Measurements from ENCODE around the gene ZNF365.
"Not testable (repeated sequence)": the region's sequence is repeated elsewhere in the genome, so short reads cannot be mapped to it uniquely, and the experiment has no call there.

Gene ZNF365

GRCh38 chr10:62377966-62378365, 3.8 kb downstream of the ZNF365 start:
- no peak for DNase-seq (ENCODE audit: low read depth in 2 of 2)

GRCh38 chr10:62378877-62379276, 4.7 kb downstream of the ZNF365 start:
- not testable (repeated sequence) for DNase-seq (ENCODE audit: low read depth in 2 of 2)

- DNase-seq (ENCODE audit: low read depth in 2 of 2): no peak
Measured at GRCh38 chr10:62379394-62379793, 5.2 kb downstream of the ZNF365 start.

GRCh38 chr10:62380016-62380415, 5.8 kb downstream of the ZNF365 start:
- no peak for DNase-seq (ENCODE audit: low read depth in 2 of 2)

- DNase-seq (ENCODE audit: low read depth in 2 of 2): no peak
Measured at GRCh38 chr10:62381385-62382102, 7.4 kb downstream of the ZNF365 start.

GRCh38 chr10:62382831-62383230, 8.7 kb downstream of the ZNF365 start:
- DNase-seq (ENCODE audit: low read depth in 2 of 2): no peak

- DNase-seq (ENCODE audit: low read depth in 2 of 2): peak; percentile 23 to 28
Measured at GRCh38 chr10:62384057-62384446, 9.9 kb downstream of the ZNF365 start.

GRCh38 chr10:62384447-62385081, 10.4 kb downstream of the ZNF365 start:
- no peak for DNase-seq (ENCODE audit: low read depth in 2 of 2)

- no peak for DNase-seq (ENCODE audit: low read depth in 2 of 2)
Measured at GRCh38 chr10:62386356-62387320, 12.5 kb downstream of the ZNF365 start.

- no peak for DNase-seq (ENCODE audit: low read depth in 2 of 2)
Measured at GRCh38 chr10:62388328-62388727, 14.2 kb downstream of the ZNF365 start.

GRCh38 chr10:62390497-62391176, 16.5 kb downstream of the ZNF365 start:
- DNase-seq (ENCODE audit: low read depth in 2 of 2): no peak

- DNase-seq (ENCODE audit: low read depth in 2 of 2): no peak
Measured at GRCh38 chr10:62393237-62393636, 19.1 kb downstream of the ZNF365 start.

- no peak for DNase-seq (ENCODE audit: low read depth in 2 of 2)
Measured at GRCh38 chr10:62394556-62395018, 20.4 kb downstream of the ZNF365 start.

GRCh38 chr10:62395892-62396291, 21.7 kb downstream of the ZNF365 start:
- no peak for DNase-seq (ENCODE audit: low read depth in 2 of 2)

- no peak for DNase-seq (ENCODE audit: low read depth in 2 of 2)
Measured at GRCh38 chr10:62396864-62397263, 22.7 kb downstream of the ZNF365 start.

- DNase-seq (ENCODE audit: low read depth in 2 of 2): no peak
Measured at GRCh38 chr10:62399211-62399610, 25.0 kb downstream of the ZNF365 start.

- no peak for DNase-seq (ENCODE audit: low read depth in 2 of 2)
Measured at GRCh38 chr10:62402508-62402907, 28.3 kb downstream of the ZNF365 start.

GRCh38 chr10:62410528-62410927, 36.4 kb downstream of the ZNF365 start:
- not testable (repeated sequence) for DNase-seq (ENCODE audit: low read depth in 2 of 2)

GRCh38 chr10:62410934-62411333, 36.8 kb downstream of the ZNF365 start:
- not testable (repeated sequence) for DNase-seq (ENCODE audit: low read depth in 2 of 2)

- DNase-seq (ENCODE audit: low read depth in 2 of 2): no peak
Measured at GRCh38 chr10:62413048-62413447, 38.9 kb downstream of the ZNF365 start.

- no peak for DNase-seq (ENCODE audit: low read depth in 2 of 2)
Measured at GRCh38 chr10:62413652-62414051, 39.5 kb downstream of the ZNF365 start.

- no peak for DNase-seq (ENCODE audit: low read depth in 2 of 2)
Measured at GRCh38 chr10:62414359-62414758, 40.2 kb downstream of the ZNF365 start.

Measured in stimulated activated CD8-positive, alpha-beta memory T cell treated with anti-CD3 and anti-CD28 coated beads, Interleukin-15, amount 100 ng/mL, for 48 hours (primary cell).